ENCODE data around the gene ADTRP.

DNA sequence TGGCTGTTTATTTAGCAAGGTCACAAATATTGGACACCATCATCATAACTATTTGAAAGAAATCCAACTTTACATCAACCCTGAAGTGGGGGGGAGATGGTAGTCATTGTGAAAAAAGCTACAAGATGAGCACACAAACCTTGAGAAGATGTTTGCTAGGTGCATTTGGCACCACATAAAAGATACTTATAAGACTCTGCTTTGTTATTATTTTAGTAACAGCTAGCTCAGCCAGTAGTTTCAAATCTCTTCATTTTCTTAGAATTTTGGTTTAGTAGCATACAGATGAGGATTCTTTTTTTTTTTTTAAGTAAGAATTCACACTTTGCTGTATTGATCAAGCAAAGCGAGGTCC is 14.4 kb downstream of the ADTRP start:
- TF ChIP-seq, protein P1, sequence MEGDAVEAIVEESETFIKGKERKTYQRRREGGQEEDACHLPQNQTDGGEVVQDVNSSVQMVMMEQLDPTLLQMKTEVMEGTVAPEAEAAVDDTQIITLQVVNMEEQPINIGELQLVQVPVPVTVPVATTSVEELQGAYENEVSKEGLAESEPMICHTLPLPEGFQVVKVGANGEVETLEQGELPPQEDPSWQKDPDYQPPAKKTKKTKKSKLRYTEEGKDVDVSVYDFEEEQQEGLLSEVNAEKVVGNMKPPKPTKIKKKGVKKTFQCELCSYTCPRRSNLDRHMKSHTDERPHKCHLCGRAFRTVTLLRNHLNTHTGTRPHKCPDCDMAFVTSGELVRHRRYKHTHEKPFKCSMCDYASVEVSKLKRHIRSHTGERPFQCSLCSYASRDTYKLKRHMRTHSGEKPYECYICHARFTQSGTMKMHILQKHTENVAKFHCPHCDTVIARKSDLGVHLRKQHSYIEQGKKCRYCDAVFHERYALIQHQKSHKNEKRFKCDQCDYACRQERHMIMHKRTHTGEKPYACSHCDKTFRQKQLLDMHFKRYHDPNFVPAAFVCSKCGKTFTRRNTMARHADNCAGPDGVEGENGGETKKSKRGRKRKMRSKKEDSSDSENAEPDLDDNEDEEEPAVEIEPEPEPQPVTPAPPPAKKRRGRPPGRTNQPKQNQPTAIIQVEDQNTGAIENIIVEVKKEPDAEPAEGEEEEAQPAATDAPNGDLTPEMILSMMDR (IDR thresholded peaks at IDR 0.05) = no peak
- TF ChIP-seq POLR2A (IDR thresholded peaks at IDR 0.05) = no peak

Measured in ovary (tissue), 3 donors.